Measurements from ENCODE around the gene SDCCAG8.

Gene SDCCAG8

GRCh38 chr1:243280571-243281129, 24.8 kb downstream of the SDCCAG8 start:
- no peak for DNase-seq (ENCODE audit: extremely low read depth in 1 of 2, low read depth in 1 of 2)

DNA sequence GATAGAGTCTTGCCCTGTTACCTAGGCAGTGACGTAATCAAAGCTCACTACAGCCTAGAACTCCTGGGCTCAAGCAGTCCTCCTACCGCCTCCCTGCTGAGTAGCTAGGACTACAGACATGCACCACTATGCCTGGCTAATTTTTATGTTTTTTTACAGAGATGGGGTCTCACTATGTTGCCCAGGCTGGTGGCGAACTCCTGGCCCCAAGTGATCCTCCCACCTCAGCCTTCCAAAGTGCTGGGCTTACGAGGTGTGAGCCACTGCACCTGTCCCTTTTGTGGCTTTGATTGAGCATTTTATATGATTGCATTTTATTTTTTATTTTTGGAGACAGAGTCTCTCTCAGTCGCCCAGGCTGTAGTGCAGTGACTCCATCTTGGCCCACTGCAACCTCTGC, 25.8 kb downstream of the SDCCAG8 start:
- no peak for DNase-seq (ENCODE audit: extremely low read depth in 1 of 2, low read depth in 1 of 2)

- no peak for DNase-seq (ENCODE audit: extremely low read depth in 1 of 2, low read depth in 1 of 2)
Observed at GRCh38 chr1:243286409-243287122, 30.7 kb downstream of the SDCCAG8 start.

DNA sequence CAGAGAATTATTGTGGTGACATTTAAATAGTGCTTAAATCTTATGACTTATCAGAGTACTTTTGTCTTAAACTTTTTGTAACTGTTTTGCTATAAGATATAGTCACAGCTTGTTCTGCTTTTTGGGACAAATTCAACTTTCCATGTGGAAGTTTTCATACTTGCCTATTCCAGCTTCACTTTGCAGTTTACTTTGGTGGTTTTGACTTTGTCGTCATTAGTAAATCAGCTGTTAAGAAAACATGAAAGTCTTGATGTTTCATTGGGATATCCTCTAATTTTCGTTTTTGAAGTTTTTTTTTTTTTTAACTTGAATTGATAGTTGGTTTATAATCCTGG, 31.3 kb downstream of the SDCCAG8 start:
- DNase-seq (ENCODE audit: extremely low read depth in 1 of 2, low read depth in 1 of 2), result no peak

DNA sequence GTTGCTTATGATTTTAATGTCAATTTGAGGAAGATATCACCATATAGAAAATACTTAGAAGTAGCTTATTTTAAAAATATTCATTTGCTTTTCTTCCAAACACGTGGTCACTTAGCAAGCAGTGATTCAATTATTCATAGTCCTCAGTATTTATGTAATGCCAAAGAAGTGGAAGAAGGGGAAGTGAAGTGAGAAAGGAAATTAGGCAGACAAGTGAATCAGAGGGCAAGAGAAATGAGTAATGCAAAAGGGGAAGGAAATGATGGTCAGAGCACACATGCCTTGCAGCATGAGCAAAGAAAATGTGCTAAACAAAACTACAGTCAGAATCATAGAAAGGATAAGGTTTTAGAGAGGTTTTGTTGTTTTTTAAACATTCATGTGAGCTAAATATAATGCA, 31.8 kb downstream of the SDCCAG8 start:
- DNase-seq (ENCODE audit: extremely low read depth in 1 of 2, low read depth in 1 of 2), result no peak

- no peak for DNase-seq (ENCODE audit: extremely low read depth in 1 of 2, low read depth in 1 of 2)
Observed at GRCh38 chr1:243288062-243288461, 32.2 kb downstream of the SDCCAG8 start.

GRCh38 chr1:243291292-243291691, 35.5 kb downstream of the SDCCAG8 start:
- DNase-seq (ENCODE audit: extremely low read depth in 1 of 2, low read depth in 1 of 2), result no peak

DNA sequence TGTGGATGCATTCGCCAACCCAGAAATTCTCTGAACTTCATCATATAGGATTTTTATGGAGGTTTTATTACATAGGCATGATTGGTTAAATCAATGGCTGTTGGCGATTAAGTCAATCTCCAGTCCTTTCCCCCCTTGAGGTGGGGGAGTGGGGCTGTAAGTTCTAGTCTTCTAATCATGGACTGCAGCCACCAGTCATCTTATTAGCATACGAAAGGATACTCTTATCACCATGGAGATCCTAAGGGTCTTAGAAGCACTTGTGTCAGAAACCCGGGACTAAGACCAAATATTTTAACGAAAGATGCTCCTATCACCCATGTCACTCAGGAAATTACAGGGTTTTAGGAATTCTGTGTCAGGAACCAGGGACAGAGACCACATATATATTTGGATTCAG, 36.3 kb downstream of the SDCCAG8 start:
- DNase-seq (ENCODE audit: extremely low read depth in 1 of 2, low read depth in 1 of 2), result no peak

DNA sequence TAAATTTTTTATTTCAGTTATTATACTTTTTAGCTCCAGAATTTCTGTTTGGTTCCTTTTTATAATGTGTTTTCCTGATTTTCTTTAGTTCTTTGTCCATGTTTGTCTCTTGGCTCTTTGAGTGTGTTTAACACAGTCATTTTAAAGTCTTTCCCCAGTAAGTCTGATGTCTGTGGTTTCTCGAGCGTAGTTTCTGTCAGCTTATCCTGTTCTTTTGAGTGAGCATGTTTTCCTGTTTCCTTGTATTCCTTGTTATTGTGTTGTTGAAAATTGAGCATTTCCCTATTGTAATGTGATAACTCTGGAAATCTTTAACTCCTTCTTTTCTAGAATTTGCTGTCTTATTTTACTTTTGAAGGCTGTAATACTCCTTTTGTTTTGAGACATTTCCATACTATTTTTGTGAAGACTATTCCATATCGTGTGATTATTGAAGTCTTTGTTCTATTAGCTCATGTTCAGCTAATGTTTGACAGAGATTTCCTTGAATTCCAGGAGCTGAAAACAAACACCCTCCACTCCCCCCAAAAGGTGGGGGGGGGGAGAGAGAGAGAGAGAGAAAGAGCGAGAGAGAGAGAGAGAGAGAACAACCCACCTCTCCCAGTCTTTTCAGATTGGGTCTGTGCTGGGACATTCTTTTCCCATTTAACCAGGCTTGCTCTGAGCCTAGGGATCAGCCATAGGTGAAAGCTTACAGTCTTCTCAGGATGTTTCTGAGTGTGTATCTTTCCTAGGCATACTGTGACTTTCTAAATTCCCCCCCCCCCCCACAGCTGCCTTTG, 38.3 kb downstream of the SDCCAG8 start:
- DNase-seq (ENCODE audit: extremely low read depth in 1 of 2, low read depth in 1 of 2), result no peak

DNA sequence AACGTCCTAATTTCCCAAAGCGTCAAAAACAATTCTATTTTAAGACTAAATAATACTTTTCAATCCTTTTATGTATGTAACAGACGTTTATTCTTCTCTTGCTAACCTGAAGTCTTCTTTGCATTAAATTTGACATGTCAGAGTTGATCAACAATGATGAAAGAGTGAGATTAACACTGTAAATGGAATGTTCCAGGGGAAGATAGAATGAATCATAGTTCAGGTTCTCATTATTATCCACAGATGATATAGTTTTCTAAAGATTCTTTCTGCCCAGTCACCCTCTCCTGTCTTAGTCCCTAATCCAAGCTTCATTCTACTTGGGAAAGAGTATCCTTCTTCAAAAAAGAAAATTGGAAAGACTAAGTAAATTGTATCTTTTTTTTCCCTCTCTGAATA, 38.9 kb downstream of the SDCCAG8 start:
- no peak for DNase-seq (ENCODE audit: extremely low read depth in 1 of 2, low read depth in 1 of 2)

DNA sequence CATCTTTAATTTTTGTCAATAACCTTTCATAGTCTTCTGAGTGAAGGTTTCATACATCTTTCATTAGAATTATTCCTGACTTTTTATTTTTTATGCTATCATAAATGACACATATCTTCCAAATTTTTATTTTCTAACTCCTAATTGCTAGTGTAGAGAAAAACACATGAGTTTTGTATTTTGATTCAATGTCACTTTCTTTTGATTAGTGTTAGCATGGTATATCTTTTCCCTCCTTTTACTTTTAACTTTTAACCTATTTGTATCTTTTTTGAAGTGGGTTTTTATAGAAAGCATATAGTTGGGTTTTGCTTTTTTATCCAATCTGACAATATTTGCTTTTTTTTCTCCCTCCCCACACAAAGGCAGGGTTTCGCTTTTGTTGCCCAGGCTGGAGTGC, 43.2 kb downstream of the SDCCAG8 start:
- DNase-seq (ENCODE audit: extremely low read depth in 1 of 2, low read depth in 1 of 2), result no peak

GRCh38 chr1:243301059-243301458, 45.2 kb downstream of the SDCCAG8 start:
- DNase-seq (ENCODE audit: extremely low read depth in 1 of 2, low read depth in 1 of 2), result no peak

- DNase-seq (ENCODE audit: extremely low read depth in 1 of 2, low read depth in 1 of 2), result no peak
Observed at GRCh38 chr1:243311809-243312208, 56.0 kb downstream of the SDCCAG8 start.

- DNase-seq (ENCODE audit: extremely low read depth in 1 of 2, low read depth in 1 of 2), result no peak
Observed at GRCh38 chr1:243312952-243313634, 57.3 kb downstream of the SDCCAG8 start.

- DNase-seq (ENCODE audit: extremely low read depth in 1 of 2, low read depth in 1 of 2), result no peak
Observed at GRCh38 chr1:243313635-243314536, 58.0 kb downstream of the SDCCAG8 start.

- DNase-seq (ENCODE audit: extremely low read depth in 1 of 2, low read depth in 1 of 2), result no peak
Observed at GRCh38 chr1:243315455-243315854, 59.6 kb downstream of the SDCCAG8 start.

- no peak for DNase-seq (ENCODE audit: extremely low read depth in 1 of 2, low read depth in 1 of 2)
Observed at GRCh38 chr1:243315893-243316292, 60.1 kb downstream of the SDCCAG8 start.

DNA sequence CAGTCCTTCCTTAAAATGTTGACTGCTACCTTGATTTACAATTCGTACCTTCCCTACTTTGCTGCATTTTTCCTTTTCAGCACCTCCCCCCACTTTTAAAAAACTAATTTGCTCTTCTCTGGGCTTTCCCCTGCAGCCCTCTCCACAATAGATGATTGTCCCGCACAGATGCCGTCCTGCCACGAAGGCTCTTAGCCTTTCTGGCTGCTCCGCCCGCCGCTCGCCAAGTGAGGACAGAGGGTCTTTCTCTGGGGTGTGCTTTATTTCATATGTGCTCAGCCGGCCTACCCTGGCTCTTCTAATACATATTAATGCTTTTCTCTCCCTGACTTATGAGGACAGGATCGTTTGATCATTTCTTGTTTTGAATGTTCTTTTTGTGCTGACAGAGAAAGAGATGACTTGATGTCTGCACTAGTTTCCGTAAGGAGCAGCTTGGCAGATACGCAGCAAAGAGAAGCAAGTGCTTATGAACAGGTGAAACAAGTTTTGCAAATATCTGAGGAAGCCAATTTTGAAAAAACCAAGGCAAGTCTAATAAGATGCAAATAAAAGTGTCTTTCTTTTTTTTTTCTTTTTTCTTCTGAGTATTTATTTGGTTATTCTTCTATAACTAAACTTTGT, 60.6 kb downstream of the SDCCAG8 start:
- no peak for DNase-seq (ENCODE audit: extremely low read depth in 1 of 2, low read depth in 1 of 2)

- no peak for DNase-seq (ENCODE audit: extremely low read depth in 1 of 2, low read depth in 1 of 2)
Observed at GRCh38 chr1:243320224-243320623, 64.4 kb downstream of the SDCCAG8 start.

- no peak for DNase-seq (ENCODE audit: extremely low read depth in 1 of 2, low read depth in 1 of 2)
Observed at GRCh38 chr1:243322326-243322725, 66.5 kb downstream of the SDCCAG8 start.

Measured in activated CD8-positive, alpha-beta memory T cell treated with anti-CD3 and anti-CD28 coated beads for 1 hour (primary cell).